LNCAP (cell line): ENCODE measurements around the gene PCSK5.

ENCODE experiments used
- CTCF ChIP-seq: fragments of 450-650 bp; IDR thresholded peaks from 2 replicates; pipeline ENCODE4 v1.5.1; 2017; ENCODE audit warnings: mild to moderate bottlenecking

Gene PCSK5

GRCh38 chr9:76181020-76181641, 290.7 kb downstream of the PCSK5 start:
- TF ChIP-seq CTCF = no peak

- TF ChIP-seq CTCF = no peak
Observed at GRCh38 chr9:76181781-76182180, 291.3 kb downstream of the PCSK5 start.

- no peak for TF ChIP-seq CTCF
Observed at GRCh38 chr9:76185432-76185831, 295.0 kb downstream of the PCSK5 start.

- TF ChIP-seq CTCF = no peak
Observed at GRCh38 chr9:76188286-76188685, 297.8 kb downstream of the PCSK5 start.

GRCh38 chr9:76188905-76189304, 298.4 kb downstream of the PCSK5 start:
- no peak for TF ChIP-seq CTCF

GRCh38 chr9:76191493-76191892, 301.0 kb downstream of the PCSK5 start:
- TF ChIP-seq CTCF = no peak

- no peak for TF ChIP-seq CTCF
Observed at GRCh38 chr9:76192013-76192412, 301.5 kb downstream of the PCSK5 start.

GRCh38 chr9:76194896-76195295, 304.4 kb downstream of the PCSK5 start:
- TF ChIP-seq CTCF = no peak
